ENCODE measurements around the gene TCEA3. TPM values are rescaled to one million over a fixed set of nuclear protein-coding genes. Genes with fewer than 3 reads are reported as not detected.
A peak's percentile ranks its signal among the peaks of the same experiment; 100 is the strongest.

The TCEA3 gene
- total RNA-seq, 3 donors from 2014 or later, result 8.5 to 38.0 (median 31.2) TPM

GRCh38 chr1:23331713-23332112, 92.8 kb downstream of the TCEA3 start:
- intact Hi-C loops (cut with DNase I; ENCODE audit: low total_unique reads), result no loop called here
- H3K4me1 ChIP-seq, result no peaks in the 10 kb centered on the region
- DNase-seq (ENCODE audit: low spot score in 2 of 2), result no peak
- TF ChIP-seq POLR2AphosphoS5 (IDR thresholded peaks at IDR 0.05) (no peak), POLR2A (IDR thresholded peaks at IDR 0.05) (no peak), CTCF (IDR thresholded peaks at IDR 0.05) (no peak)
- H3K36me3 ChIP-seq, result no peaks in the 10 kb centered on the region
- no peaks in the 10 kb centered on the region for H3K9me3 ChIP-seq
- H3K4me3 ChIP-seq, result no peak overlapping the region
- H3K27me3 ChIP-seq, result no peaks in the 10 kb centered on the region
- H3K27ac ChIP-seq, result peak overlapping the region in 1 of 2 donors; percentile 20

Other genes with a start within 250 kb of the TCEA3 start
- not detected for gene HTR1D, start 207.2 kb downstream of the TCEA3 start, total RNA-seq
- 100 to 1,000 TPM in 2 of 3 donors, 10 to 100 TPM in 1; 56.6 to 114 (median 109) TPM for gene HNRNPR, start 80.5 kb downstream of the TCEA3 start, total RNA-seq
- gene ZNF436, start 54.9 kb downstream of the TCEA3 start, total RNA-seq, result 10 to 100 TPM; 19.5 to 36.6 (median 23.9) TPM
- gene ASAP3, start 59.4 kb upstream of the TCEA3 start, total RNA-seq, result 10 to 100 TPM; 47.7 to 61.6 (median 54.9) TPM
- gene E2F2, start 106.5 kb upstream of the TCEA3 start, total RNA-seq, result under 1 TPM; under 0.01 to 0.73 (median 0.33) TPM
- gene ID3, start 134.8 kb upstream of the TCEA3 start, total RNA-seq, result 100 to 1,000 TPM in 1 of 3 donors, 10 to 100 TPM in 2; 79.9 to 133 (median 90.9) TPM

Measured in breast epithelium (tissue), 4 donors.